ENCODE measurements around the gene SORBS2. TPM values are rescaled to one million over a fixed set of nuclear protein-coding genes. Genes with fewer than 3 reads are reported as not detected.

The SORBS2 gene
- total RNA-seq, 2 experiments from 2014 or later = not detected

GRCh38 chr4:185734930-185735329 lies 77.1 kb downstream of the SORBS2 start:
- Mint-ChIP-seq H3K4me3 (no peak overlapping the region), H3K27me3 (peaks cover 40% of the 10 kb centered on the region), H3K36me3 (ENCODE audit: low read depth) (no peaks in the 10 kb centered on the region), H3K9me3 (peaks cover 2% of the 10 kb centered on the region), H3K27ac (no peak overlapping the region), H3K4me1 (ENCODE audit: low read depth) (no peaks in the 10 kb centered on the region)
- ATAC-seq (ENCODE audit: poor library complexity) = no peak
- TF ChIP-seq CTCF (IDR thresholded peaks at IDR 0.05) = no peak
- Histone ChIP-seq H3K27ac (ENCODE audit: low read depth in 1 of 2, low read length in 2 of 2) (no peak overlapping the region), H3K4me3 (ENCODE audit: low read length) (no peak overlapping the region), H3K27me3 (ENCODE audit: control insufficient read depth in 1 of 2, insufficient read depth in 2 of 2, low read length in 2 of 2) (no peaks in the 10 kb centered on the region), H3K36me3 (ENCODE audit: insufficient read depth, low read length) (no peaks in the 10 kb centered on the region), H3K9me3 (ENCODE audit: control insufficient read depth in 1 of 2, insufficient read depth in 1 of 2, low read length in 2 of 2) (peaks cover 0 to 5% of the 10 kb centered on the region in 2 experiments), H3K4me1 (ENCODE audit: insufficient read depth, low read length) (no peaks in the 10 kb centered on the region)
- no peak for DNase-seq
- ChIA-PET POLR2A (no interaction called here), CTCF (no interaction called here)
- intact Hi-C loops (cut with DNase I, micrococcal nuclease) = no loop called here

- ChIA-PET CTCF (no interaction called here), POLR2A (no interaction called here)
- Mint-ChIP-seq H3K27ac (no peak overlapping the region), H3K4me1 (ENCODE audit: low read depth) (no peaks in the 10 kb centered on the region), H3K4me3 (no peak overlapping the region), H3K9me3 (peaks cover 2% of the 10 kb centered on the region), H3K27me3 (peaks cover 40% of the 10 kb centered on the region), H3K36me3 (ENCODE audit: low read depth) (no peaks in the 10 kb centered on the region)
- no peaks in the 10 kb centered on the region for H3K27me3 ChIP-seq (ENCODE audit: control insufficient read depth in 1 of 2, insufficient read depth in 2 of 2, low read length in 2 of 2)
- ATAC-seq (ENCODE audit: poor library complexity) = no peak
- intact Hi-C loops (cut with DNase I, micrococcal nuclease) = no loop called here
- H3K4me3 ChIP-seq (ENCODE audit: low read length) = no peak overlapping the region
- no peaks in the 10 kb centered on the region for H3K36me3 ChIP-seq (ENCODE audit: insufficient read depth, low read length)
- TF ChIP-seq CTCF (IDR thresholded peaks at IDR 0.05) = no peak
- H3K9me3 ChIP-seq (ENCODE audit: control insufficient read depth in 1 of 2, insufficient read depth in 1 of 2, low read length in 2 of 2) = peaks cover 0 to 5% of the 10 kb centered on the region in 2 experiments
- H3K4me1 ChIP-seq (ENCODE audit: insufficient read depth, low read length) = no peaks in the 10 kb centered on the region
- no peak overlapping the region for H3K27ac ChIP-seq (ENCODE audit: low read depth in 1 of 2, low read length in 2 of 2)
- DNase-seq = peak in 3 of 14 experiments; percentile 7 to 57 (median 47)
Measured at GRCh38 chr4:185734214-185734613, 77.8 kb downstream of the SORBS2 start.

- DNase-seq (no peak), ATAC-seq (ENCODE audit: poor library complexity) (no peak)
- Histone ChIP-seq H3K27me3 (ENCODE audit: control insufficient read depth in 1 of 2, insufficient read depth in 2 of 2, low read length in 2 of 2) (no peaks in the 10 kb centered on the region), H3K4me1 (ENCODE audit: insufficient read depth, low read length) (no peaks in the 10 kb centered on the region), H3K36me3 (ENCODE audit: insufficient read depth, low read length) (no peaks in the 10 kb centered on the region), H3K4me3 (ENCODE audit: low read length) (no peak overlapping the region), H3K9me3 (ENCODE audit: control insufficient read depth in 1 of 2, insufficient read depth in 1 of 2, low read length in 2 of 2) (peaks cover 0 to 5% of the 10 kb centered on the region in 2 experiments), H3K27ac (ENCODE audit: low read depth in 1 of 2, low read length in 2 of 2) (no peak overlapping the region)
- TF ChIP-seq CTCF (IDR thresholded peaks at IDR 0.05) = no peak
- intact Hi-C loops (cut with DNase I, micrococcal nuclease) = no loop called here
- peaks cover 2% of the 10 kb centered on the region for H3K9me3 Mint-ChIP-seq
- H3K27me3 Mint-ChIP-seq = peaks cover 33% of the 10 kb centered on the region
- no peak overlapping the region for H3K4me3 Mint-ChIP-seq
- POLR2A ChIA-PET = interaction anchor here (0.6 kb wide), 1 partner anchor 62 kb away, joined by 3 read pairs; no protein-coding TSS in a partner anchor
- H3K4me1 Mint-ChIP-seq (ENCODE audit: low read depth) = no peaks in the 10 kb centered on the region
- CTCF ChIA-PET = no interaction called here
- H3K27ac Mint-ChIP-seq = no peak overlapping the region
- no peaks in the 10 kb centered on the region for H3K36me3 Mint-ChIP-seq (ENCODE audit: low read depth)
Measured at GRCh38 chr4:185730849-185731608, 81.0 kb downstream of the SORBS2 start.
